ENCODE data around the gene ZNF780B. TPM values are rescaled to one million over a fixed set of nuclear protein-coding genes. Genes with fewer than 3 reads are reported as not detected.

Gene ZNF780B
- total RNA-seq, 1 experiment from 2014 or later: 10.2 TPM

DNA sequence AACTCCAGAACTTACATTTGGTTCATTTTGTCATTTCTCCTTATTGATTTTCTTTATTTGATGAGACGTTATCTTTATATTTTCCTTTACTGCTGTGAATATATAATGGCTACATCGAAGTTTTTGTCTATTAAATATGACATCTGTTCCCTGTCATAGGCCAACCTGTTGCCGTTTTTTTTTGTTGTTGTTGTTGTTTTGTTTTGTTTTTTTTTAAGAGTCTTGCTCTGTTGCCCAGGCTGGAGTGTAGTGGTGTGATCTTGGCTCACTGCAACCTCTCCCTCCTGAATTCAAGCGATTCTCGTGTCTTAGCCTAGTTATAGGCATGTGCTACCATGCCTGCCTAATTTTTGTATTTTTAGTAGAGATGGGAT is 29.4 kb downstream of the ZNF780B start:
- BruUV-seq (replicated peaks): no TSS peak
- Mint-ChIP-seq H3K9me3 (ENCODE audit: unreplicated experiment) (peaks cover 25% of the 10 kb centered on the region), H3K27me3 (ENCODE audit: insufficient read depth, unreplicated experiment) (no peaks in the 10 kb centered on the region), H3K4me3 (ENCODE audit: unreplicated experiment) (no peak overlapping the region), H3K4me1 (ENCODE audit: insufficient read depth, unreplicated experiment) (no peaks in the 10 kb centered on the region), H3K27ac (ENCODE audit: low read depth, unreplicated experiment) (no peak overlapping the region), H3K36me3 (ENCODE audit: insufficient read depth, unreplicated experiment) (peaks cover 6% of the 10 kb centered on the region)
- POLR2A ChIA-PET: no interaction called here
- DNase-seq (ENCODE audit: unreplicated experiment): no peak
- CTCF ChIA-PET: no interaction called here
- intact Hi-C loops (cut with micrococcal nuclease): no loop called here
- TF ChIP-seq, protein P1, sequence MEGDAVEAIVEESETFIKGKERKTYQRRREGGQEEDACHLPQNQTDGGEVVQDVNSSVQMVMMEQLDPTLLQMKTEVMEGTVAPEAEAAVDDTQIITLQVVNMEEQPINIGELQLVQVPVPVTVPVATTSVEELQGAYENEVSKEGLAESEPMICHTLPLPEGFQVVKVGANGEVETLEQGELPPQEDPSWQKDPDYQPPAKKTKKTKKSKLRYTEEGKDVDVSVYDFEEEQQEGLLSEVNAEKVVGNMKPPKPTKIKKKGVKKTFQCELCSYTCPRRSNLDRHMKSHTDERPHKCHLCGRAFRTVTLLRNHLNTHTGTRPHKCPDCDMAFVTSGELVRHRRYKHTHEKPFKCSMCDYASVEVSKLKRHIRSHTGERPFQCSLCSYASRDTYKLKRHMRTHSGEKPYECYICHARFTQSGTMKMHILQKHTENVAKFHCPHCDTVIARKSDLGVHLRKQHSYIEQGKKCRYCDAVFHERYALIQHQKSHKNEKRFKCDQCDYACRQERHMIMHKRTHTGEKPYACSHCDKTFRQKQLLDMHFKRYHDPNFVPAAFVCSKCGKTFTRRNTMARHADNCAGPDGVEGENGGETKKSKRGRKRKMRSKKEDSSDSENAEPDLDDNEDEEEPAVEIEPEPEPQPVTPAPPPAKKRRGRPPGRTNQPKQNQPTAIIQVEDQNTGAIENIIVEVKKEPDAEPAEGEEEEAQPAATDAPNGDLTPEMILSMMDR (IDR thresholded peaks at IDR 0.05; ENCODE audit: unreplicated experiment): no peak

DNA sequence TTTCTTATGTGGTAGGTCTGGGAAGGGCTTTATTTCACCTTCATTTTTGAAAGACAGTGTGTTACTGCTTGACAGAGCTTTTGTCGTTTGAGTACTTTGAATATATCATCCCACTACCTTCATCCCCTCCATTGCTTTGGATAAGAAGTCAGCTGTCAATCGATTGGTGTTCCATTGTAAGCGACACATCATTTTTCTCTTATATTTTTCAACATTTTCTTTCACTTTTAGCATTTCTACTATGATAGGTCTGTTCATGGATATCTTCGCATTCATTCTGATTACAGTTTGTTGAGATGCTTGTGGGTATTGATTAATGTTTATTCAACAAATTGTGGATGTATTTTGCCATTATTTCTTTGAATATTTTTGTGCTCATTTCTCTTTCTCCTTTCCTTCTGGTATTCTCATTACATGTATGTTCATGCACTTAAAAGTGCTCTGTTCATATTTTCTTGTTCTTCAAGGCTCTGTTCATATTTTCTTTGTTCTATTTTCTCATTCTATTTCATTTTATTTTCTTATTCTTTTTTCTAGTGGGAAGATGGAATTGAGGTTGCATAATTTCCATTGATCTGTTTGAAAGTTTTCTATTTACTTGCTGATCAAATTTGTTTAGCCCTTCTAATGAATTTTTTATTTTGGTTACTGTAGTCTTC is 30.0 kb downstream of the ZNF780B start:
- intact Hi-C loops (cut with micrococcal nuclease): no loop called here
- peaks cover 30% of the 10 kb centered on the region for H3K9me3 Mint-ChIP-seq (ENCODE audit: unreplicated experiment)
- H3K27me3 Mint-ChIP-seq (ENCODE audit: insufficient read depth, unreplicated experiment): no peaks in the 10 kb centered on the region
- TF ChIP-seq, protein P1 (IDR thresholded peaks at IDR 0.05; ENCODE audit: unreplicated experiment): no peak
- DNase-seq (ENCODE audit: unreplicated experiment): no peak
- peaks cover 6% of the 10 kb centered on the region for H3K36me3 Mint-ChIP-seq (ENCODE audit: insufficient read depth, unreplicated experiment)
- H3K4me3 Mint-ChIP-seq (ENCODE audit: unreplicated experiment): no peak overlapping the region
- BruUV-seq (replicated peaks): no TSS peak
- no peak overlapping the region for H3K27ac Mint-ChIP-seq (ENCODE audit: low read depth, unreplicated experiment)
- CTCF ChIA-PET: no interaction called here
- H3K4me1 Mint-ChIP-seq (ENCODE audit: insufficient read depth, unreplicated experiment): no peaks in the 10 kb centered on the region
- POLR2A ChIA-PET: interaction anchor here (0.9 kb wide), 1 partner anchor 31 kb away, joined by 3 read pairs; no protein-coding TSS in a partner anchor

DNA sequence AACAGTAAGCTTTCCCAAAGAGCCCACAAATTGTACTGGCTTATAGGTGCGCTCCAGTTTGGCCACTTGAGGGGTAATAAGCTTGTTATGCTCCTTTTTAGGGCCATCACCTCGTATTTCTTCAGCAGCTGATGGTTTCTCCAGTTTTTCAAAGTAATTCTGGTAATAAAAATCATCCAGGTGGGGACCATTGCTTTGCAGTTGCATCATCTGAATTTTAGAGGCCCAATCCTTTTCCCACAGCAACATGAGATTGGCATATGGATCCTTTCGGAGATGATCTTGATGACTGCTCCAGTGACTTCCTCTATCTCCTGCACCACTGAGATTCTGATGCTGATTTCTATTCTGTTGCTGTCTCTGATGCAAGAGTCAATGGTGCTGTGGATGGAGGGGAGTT is 32.1 kb downstream of the ZNF780B start:
- CTCF ChIA-PET: interaction anchor here (0.6 kb wide), 1 partner anchor 26 kb away, joined by 3 read pairs; no protein-coding TSS in a partner anchor
- intact Hi-C loops (cut with micrococcal nuclease): no loop called here
- Mint-ChIP-seq H3K36me3 (ENCODE audit: insufficient read depth, unreplicated experiment) (no peaks in the 10 kb centered on the region), H3K9me3 (ENCODE audit: unreplicated experiment) (peaks cover 42% of the 10 kb centered on the region), H3K27me3 (ENCODE audit: insufficient read depth, unreplicated experiment) (no peaks in the 10 kb centered on the region), H3K27ac (ENCODE audit: low read depth, unreplicated experiment) (no peak overlapping the region), H3K4me1 (ENCODE audit: insufficient read depth, unreplicated experiment) (no peaks in the 10 kb centered on the region), H3K4me3 (ENCODE audit: unreplicated experiment) (no peak overlapping the region)
- no TSS peak for BruUV-seq (replicated peaks)
- no peak for DNase-seq (ENCODE audit: unreplicated experiment)
- POLR2A ChIA-PET: no interaction called here
- TF ChIP-seq, protein P1 (IDR thresholded peaks at IDR 0.05; ENCODE audit: unreplicated experiment): no peak

DNA sequence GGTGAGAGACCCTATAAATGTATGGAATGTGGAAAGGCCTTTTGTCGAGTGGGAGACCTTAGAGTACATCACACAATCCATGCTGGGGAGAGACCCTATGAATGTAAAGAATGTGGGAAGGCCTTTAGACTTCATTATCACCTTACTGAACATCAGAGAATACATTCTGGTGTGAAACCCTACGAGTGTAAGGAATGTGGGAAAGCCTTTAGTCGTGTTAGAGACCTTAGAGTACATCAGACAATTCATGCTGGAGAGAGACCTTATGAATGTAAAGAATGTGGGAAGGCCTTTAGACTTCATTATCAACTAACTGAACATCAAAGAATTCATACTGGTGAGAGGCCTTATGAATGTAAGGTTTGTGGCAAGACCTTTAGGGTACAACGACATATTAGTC is 42.0 kb downstream of the ZNF780B start:
- Mint-ChIP-seq H3K27ac (ENCODE audit: low read depth, unreplicated experiment) (no peak overlapping the region), H3K36me3 (ENCODE audit: insufficient read depth, unreplicated experiment) (peaks cover 41% of the 10 kb centered on the region), H3K4me3 (ENCODE audit: unreplicated experiment) (no peak overlapping the region), H3K27me3 (ENCODE audit: insufficient read depth, unreplicated experiment) (no peaks in the 10 kb centered on the region), H3K4me1 (ENCODE audit: insufficient read depth, unreplicated experiment) (no peaks in the 10 kb centered on the region), H3K9me3 (ENCODE audit: unreplicated experiment) (peaks cover 12% of the 10 kb centered on the region)
- ChIA-PET CTCF (no interaction called here), POLR2A (no interaction called here)
- TF ChIP-seq, protein P1 (IDR thresholded peaks at IDR 0.05; ENCODE audit: unreplicated experiment): no peak
- no TSS peak for BruUV-seq (replicated peaks)
- no peak for DNase-seq (ENCODE audit: unreplicated experiment)
- intact Hi-C loops (cut with micrococcal nuclease): no loop called here
